Astrocyte (in vitro differentiated cells and primary cell): ENCODE measurements around the gene SERPINB1. TPM values are rescaled to one million over a fixed set of nuclear protein-coding genes. Genes with fewer than 3 reads are reported as not detected.
"Not testable (repeated sequence)": the region's sequence is repeated elsewhere in the genome, so short reads cannot be mapped to it uniquely, and the experiment has no call there.

Experiments used
- DNase-seq: peaks from one replicate; pipeline ENCODE4 v3.0.0-alpha.2; 2010; ENCODE audit warnings: low read depth
- FAIRE-seq: peaks from 2 replicates; lab custom pipeline; 2011; peaks lifted over from hg19 to GRCh38; lab: Jason Lieb, UNC
- H2AFZ ChIP-seq: 2 replicates; pipeline ENCODE4 v1.6.0; 2012; ENCODE audit warnings: low read depth, low read length, inconsistent platforms
- H3K27ac ChIP-seq: 2 replicates; pipeline ENCODE4 v1.5.1; 2011; ENCODE audit warnings: low read depth, low read length, inconsistent platforms
- H3K27me3 ChIP-seq: 2 replicates; pipeline ENCODE4 v1.6.0; 2011; ENCODE audit warnings: low read length, inconsistent platforms; ENCODE audit not compliant: insufficient read depth
- H3K36me3 ChIP-seq: 2 replicates; pipeline ENCODE4 v1.5.1; 2011; ENCODE audit warnings: low read length, inconsistent platforms; ENCODE audit not compliant: insufficient read depth
- H3K4me1 ChIP-seq: 2 replicates; pipeline ENCODE4 v1.5.1; 2011; ENCODE audit warnings: low read length, inconsistent platforms; ENCODE audit not compliant: insufficient read depth
- H3K4me2 ChIP-seq: 2 replicates; pipeline ENCODE4 v1.6.0; 2012; ENCODE audit warnings: low read length, inconsistent platforms
- H3K4me3 ChIP-seq: 2 replicates; pipeline ENCODE4 v1.5.1; 2011; ENCODE audit warnings: low read depth, mild to moderate bottlenecking, low read length, inconsistent platforms; ENCODE audit not compliant: insufficient read depth
- H3K79me2 ChIP-seq: 2 replicates; pipeline ENCODE4 v1.6.0; 2012; ENCODE audit warnings: mild to moderate bottlenecking, low read length, inconsistent platforms; ENCODE audit not compliant: insufficient read depth
- H3K9ac ChIP-seq: 2 replicates; pipeline ENCODE4 v1.6.0; 2012; ENCODE audit warnings: mild to moderate bottlenecking, low read length, inconsistent platforms
- H3K9me3 ChIP-seq: 2 replicates; pipeline ENCODE4 v1.5.1; 2012; ENCODE audit warnings: low read depth, mild to moderate bottlenecking, low read length, inconsistent platforms; ENCODE audit not compliant: insufficient read depth
- H4K20me1 ChIP-seq: 2 replicates; pipeline ENCODE4 v1.6.0; 2012; ENCODE audit warnings: low read length, inconsistent platforms; ENCODE audit not compliant: insufficient read depth
- H3K27ac Mint-ChIP-seq: one replicate; pipeline ENCODE4 v1.8.0; 2021; ENCODE audit warnings: mild to moderate bottlenecking, mixed read lengths; ENCODE audit not compliant: unreplicated experiment
- H3K27me3 Mint-ChIP-seq: one replicate; pipeline ENCODE4 v1.8.0; 2021; ENCODE audit warnings: low read depth, mixed read lengths; ENCODE audit not compliant: unreplicated experiment
- H3K36me3 Mint-ChIP-seq: one replicate; pipeline ENCODE4 v1.8.0; 2021; ENCODE audit warnings: low read depth, mixed read lengths; ENCODE audit not compliant: unreplicated experiment
- H3K4me1 Mint-ChIP-seq: one replicate; pipeline ENCODE4 v1.8.0; 2021; ENCODE audit warnings: low read depth, mixed read lengths; ENCODE audit not compliant: unreplicated experiment
- H3K4me3 Mint-ChIP-seq: one replicate; pipeline ENCODE4 v1.8.0; 2021; ENCODE audit warnings: mild to moderate bottlenecking, moderate library complexity, mixed read lengths; ENCODE audit not compliant: unreplicated experiment
- H3K9me3 Mint-ChIP-seq: one replicate; pipeline ENCODE4 v1.8.0; 2021; ENCODE audit warnings: mild to moderate bottlenecking, mixed read lengths; ENCODE audit not compliant: unreplicated experiment
- EZH2 ChIP-seq: IDR thresholded peaks from 2 replicates; pipeline ENCODE4 v1.6.1; 2012; ENCODE audit warnings: mild to moderate bottlenecking, low read length, inconsistent platforms; ENCODE audit not compliant: insufficient read depth
- total RNA-seq: library from RNA; stranded (reverse); gene quantifications from 2 replicates; pipeline ENCODE4 v1.2.1, GENCODE V29; 2021
- TF ChIP-seq, protein P1 (sequence below): IDR thresholded peaks from 2 replicates; pipeline ENCODE4 v1.5.1; 2011; ENCODE audit warnings: low read depth, mild to moderate bottlenecking, inconsistent platforms, low read length, moderate library complexity; ENCODE audit not compliant: insufficient read depth

SERPINB1 gene
- total RNA-seq, 1 donor from 2014 or later = 1.5 TPM

DNA sequence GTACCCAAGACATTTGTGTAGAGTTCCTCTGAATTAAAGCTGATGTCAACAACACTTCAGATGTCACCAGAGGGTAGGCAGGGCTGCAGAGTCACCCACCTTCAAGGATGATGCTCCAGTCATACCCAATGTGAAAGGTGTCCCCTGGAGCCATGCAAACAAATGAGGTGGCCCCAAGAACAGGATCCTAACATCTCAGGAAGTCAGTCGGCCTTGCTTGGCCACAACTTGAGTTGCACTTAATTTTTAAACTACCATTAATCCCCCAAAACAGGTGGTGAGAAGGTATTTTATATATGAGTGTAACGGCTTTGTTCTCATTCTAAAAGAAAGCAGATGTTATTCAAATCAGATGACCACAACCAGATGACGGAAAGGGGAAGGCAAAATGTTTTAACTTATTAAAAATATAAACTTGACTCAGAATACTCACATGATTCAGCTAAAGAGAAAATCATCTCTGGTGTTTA lies 21.1 kb upstream of the SERPINB1 start:
- H3K4me3 Mint-ChIP-seq = no peak overlapping the region
- Histone ChIP-seq H4K20me1 (no peaks in the 10 kb centered on the region), H3K27ac (no peak overlapping the region), H2AFZ (no peak overlapping the region), H3K27me3 (no peaks in the 10 kb centered on the region), H3K9me3 (peaks cover 4% of the 10 kb centered on the region), H3K9ac (no peak overlapping the region), H3K36me3 (no peaks in the 10 kb centered on the region), H3K4me1 (peaks cover 21% of the 10 kb centered on the region), H3K79me2 (no peaks in the 10 kb centered on the region), H3K4me3 (no peak overlapping the region), H3K4me2 (no peak overlapping the region)
- peaks cover 6% of the 10 kb centered on the region for H3K36me3 Mint-ChIP-seq
- no peak for DNase-seq
- peaks cover 7% of the 10 kb centered on the region for H3K27me3 Mint-ChIP-seq
- no peak for FAIRE-seq
- TF ChIP-seq EZH2 = no peak
- TF ChIP-seq, protein P1, sequence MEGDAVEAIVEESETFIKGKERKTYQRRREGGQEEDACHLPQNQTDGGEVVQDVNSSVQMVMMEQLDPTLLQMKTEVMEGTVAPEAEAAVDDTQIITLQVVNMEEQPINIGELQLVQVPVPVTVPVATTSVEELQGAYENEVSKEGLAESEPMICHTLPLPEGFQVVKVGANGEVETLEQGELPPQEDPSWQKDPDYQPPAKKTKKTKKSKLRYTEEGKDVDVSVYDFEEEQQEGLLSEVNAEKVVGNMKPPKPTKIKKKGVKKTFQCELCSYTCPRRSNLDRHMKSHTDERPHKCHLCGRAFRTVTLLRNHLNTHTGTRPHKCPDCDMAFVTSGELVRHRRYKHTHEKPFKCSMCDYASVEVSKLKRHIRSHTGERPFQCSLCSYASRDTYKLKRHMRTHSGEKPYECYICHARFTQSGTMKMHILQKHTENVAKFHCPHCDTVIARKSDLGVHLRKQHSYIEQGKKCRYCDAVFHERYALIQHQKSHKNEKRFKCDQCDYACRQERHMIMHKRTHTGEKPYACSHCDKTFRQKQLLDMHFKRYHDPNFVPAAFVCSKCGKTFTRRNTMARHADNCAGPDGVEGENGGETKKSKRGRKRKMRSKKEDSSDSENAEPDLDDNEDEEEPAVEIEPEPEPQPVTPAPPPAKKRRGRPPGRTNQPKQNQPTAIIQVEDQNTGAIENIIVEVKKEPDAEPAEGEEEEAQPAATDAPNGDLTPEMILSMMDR = no peak
- H3K9me3 Mint-ChIP-seq = peaks cover 6% of the 10 kb centered on the region
- H3K4me1 Mint-ChIP-seq = peaks cover 9% of the 10 kb centered on the region
- H3K27ac Mint-ChIP-seq = no peak overlapping the region

DNA sequence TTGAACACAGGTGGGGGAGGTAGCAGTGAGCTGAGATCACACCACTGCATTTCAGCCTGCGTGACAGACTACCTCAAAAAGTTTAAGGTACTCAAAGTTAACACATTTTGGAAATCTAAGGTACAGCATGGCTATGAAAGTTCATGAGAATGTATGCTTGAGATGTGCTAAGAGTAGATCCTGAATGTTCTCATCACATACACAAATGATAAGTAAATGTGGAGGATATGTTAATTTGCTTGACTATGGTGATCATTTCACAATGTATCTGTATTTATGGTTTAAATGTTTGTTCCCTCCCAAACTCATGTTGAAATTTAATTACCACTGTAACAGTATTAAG lies 20.1 kb upstream of the SERPINB1 start:
- Histone ChIP-seq H3K4me2 (no peak overlapping the region), H3K79me2 (no peaks in the 10 kb centered on the region), H3K9me3 (peaks cover 4% of the 10 kb centered on the region), H3K27ac (no peak overlapping the region), H3K36me3 (no peaks in the 10 kb centered on the region), H3K9ac (no peak overlapping the region), H3K4me1 (peaks cover 29% of the 10 kb centered on the region), H4K20me1 (no peaks in the 10 kb centered on the region), H3K27me3 (no peaks in the 10 kb centered on the region), H3K4me3 (no peak overlapping the region), H2AFZ (no peak overlapping the region)
- no peak overlapping the region for H3K4me3 Mint-ChIP-seq
- no peak for DNase-seq
- H3K27ac Mint-ChIP-seq = no peak overlapping the region
- TF ChIP-seq, protein P1 = no peak
- TF ChIP-seq EZH2 = no peak
- H3K27me3 Mint-ChIP-seq = peaks cover 7% of the 10 kb centered on the region
- H3K9me3 Mint-ChIP-seq = peaks cover 6% of the 10 kb centered on the region
- FAIRE-seq = no peak
- peaks cover 9% of the 10 kb centered on the region for H3K4me1 Mint-ChIP-seq
- peaks cover 7% of the 10 kb centered on the region for H3K36me3 Mint-ChIP-seq

DNA sequence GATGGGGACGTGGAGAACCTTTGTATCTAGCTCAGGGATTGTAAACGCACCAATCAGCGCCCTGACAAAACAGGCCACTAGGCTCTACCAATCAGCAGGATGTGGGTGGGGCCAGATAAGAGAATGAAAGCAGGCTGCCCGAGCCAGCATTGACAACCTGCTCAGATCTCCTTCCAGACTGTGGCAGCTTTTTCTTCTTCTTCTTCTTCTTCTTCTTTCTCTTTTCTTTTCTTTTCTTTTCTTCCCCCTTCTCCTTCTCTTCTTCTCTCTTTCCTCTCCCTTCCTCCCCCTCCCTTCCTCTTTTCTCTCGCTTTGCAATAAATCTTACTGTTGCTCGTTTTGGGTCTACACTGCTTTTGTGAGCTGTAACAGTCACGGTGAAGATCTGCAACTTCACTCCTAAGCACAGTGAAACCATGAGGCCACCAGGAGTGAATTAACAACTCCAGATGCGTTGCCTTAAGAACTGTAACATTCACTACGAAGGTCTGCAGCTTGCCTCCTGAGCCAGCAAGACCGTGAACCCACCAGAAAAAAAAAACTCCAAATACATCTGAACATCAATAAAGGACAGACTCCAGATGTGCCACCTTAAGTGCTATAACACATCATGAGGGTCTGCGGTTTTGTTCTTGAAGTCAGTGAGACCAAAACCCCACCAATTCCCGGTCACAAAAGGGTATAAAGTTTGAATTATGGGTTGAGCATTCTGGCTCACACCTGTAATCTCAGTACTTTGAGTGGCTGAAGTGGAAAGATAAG lies 19.6 kb upstream of the SERPINB1 start:
- no peak for TF ChIP-seq EZH2
- TF ChIP-seq, protein P1 = no peak
- Histone ChIP-seq H3K9ac (no peak overlapping the region), H3K9me3 (peaks cover 4% of the 10 kb centered on the region), H3K4me2 (no peak overlapping the region), H3K36me3 (no peaks in the 10 kb centered on the region), H2AFZ (no peak overlapping the region), H3K79me2 (no peaks in the 10 kb centered on the region), H3K27ac (no peak overlapping the region), H3K27me3 (no peaks in the 10 kb centered on the region), H3K4me1 (peaks cover 28% of the 10 kb centered on the region), H3K4me3 (no peak overlapping the region), H4K20me1 (no peaks in the 10 kb centered on the region)
- Mint-ChIP-seq H3K27me3 (peaks cover 7% of the 10 kb centered on the region), H3K9me3 (peaks cover 6% of the 10 kb centered on the region), H3K4me3 (no peak overlapping the region), H3K4me1 (peaks cover 9% of the 10 kb centered on the region), H3K27ac (no peak overlapping the region), H3K36me3 (peaks cover 7% of the 10 kb centered on the region)
- FAIRE-seq (no peak), DNase-seq (no peak)

DNA sequence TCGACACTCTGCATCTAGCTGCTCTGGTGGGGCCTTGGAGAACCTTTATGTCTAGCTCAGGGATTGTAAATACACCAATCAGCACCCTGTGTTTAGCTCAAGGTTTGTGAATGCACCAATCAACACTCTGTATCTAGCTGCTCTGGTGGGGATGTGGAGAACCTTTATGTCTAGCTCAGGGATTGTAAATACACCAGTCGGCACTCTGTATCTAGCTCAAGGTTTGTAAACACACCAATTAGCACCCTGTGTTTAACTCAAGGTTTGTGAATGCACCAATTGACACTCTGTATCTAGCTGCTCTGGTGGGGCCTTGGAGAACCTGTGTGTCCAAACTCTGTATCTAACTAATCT lies 19.0 kb upstream of the SERPINB1 start:
- not testable (repeated sequence) for H3K27me3 ChIP-seq, H3K27ac Mint-ChIP-seq, H3K36me3 ChIP-seq, H3K9me3 Mint-ChIP-seq, DNase-seq, H4K20me1 ChIP-seq, H3K36me3 Mint-ChIP-seq, H3K79me2 ChIP-seq, FAIRE-seq, H2AFZ ChIP-seq, H3K4me2 ChIP-seq, H3K9me3 ChIP-seq, H3K9ac ChIP-seq, H3K4me3 ChIP-seq, H3K4me1 Mint-ChIP-seq, H3K4me3 Mint-ChIP-seq, H3K27ac ChIP-seq, H3K27me3 Mint-ChIP-seq
- H3K4me1 ChIP-seq = peaks cover 23% of the 10 kb centered on the region
